Keratinocyte (primary cell): Measurements from ENCODE around the gene DIP2C.

Experiments
- CTCF ChIP-seq, 3 experiments: IDR thresholded peaks in 1 of 3; conservative IDR thresholded peaks in 1 of 3; optimal IDR thresholded peaks in 1 of 3; 2 replicates in 2 of 3; 3 replicates in 1 of 3; pipeline versions ENCODE3 to v1.5.1; 2011; ENCODE audit warnings: low read length in 3 of 3, mild to moderate bottlenecking in 3 of 3, moderate library complexity in 2 of 3, control low read depth in 1 of 3, inconsistent platforms in 1 of 3; ENCODE audit not compliant: insufficient read depth in 2 of 3; ENCODE audit errors: extremely low read depth in 1 of 3
- EZH2 ChIP-seq: IDR thresholded peaks from one replicate; pipeline ENCODE4 v1.6.1; 2012; ENCODE audit warnings: inconsistent platforms, mild to moderate bottlenecking, low read length, moderate library complexity

- TF ChIP-seq CTCF (optimal IDR thresholded peaks at IDR 0.05 in 1 of 3, IDR thresholded peaks at IDR 0.05 in 1 of 3, conservative IDR thresholded peaks at IDR 0.05 in 1 of 3; ENCODE audit: extremely low read depth in 1 of 3, insufficient read depth in 2 of 3, low read length in 3 of 3) (no peak), EZH2 (no peak)
Measured at GRCh38 chr10:224571-224970, 464.9 kb downstream of the DIP2C start.
